Natural killer cell (primary cell): ENCODE data around the gene UROC1. TPM values are rescaled to one million over a fixed set of nuclear protein-coding genes. Genes with fewer than 3 reads are reported as not detected.

Experiments used
- ATAC-seq, 3 donors: fragments of 150-1000 bp in 2 of 3; fragments of 200-7000 bp in 1 of 3; cut with Tn5 transposase; 1 replicate in 1 of 3; 2 replicates in 2 of 3; pipeline ENCODE4 v1.10.0; 2021; ENCODE audit warnings: mild to moderate bottlenecking in 2 of 3, moderate library complexity in 2 of 3
- DNase-seq, 2 donors: peaks; one replicate each; pipeline versions ENCODE4 v3.0.0 to v3.0.0-alpha.2; 2013 to 2021; ENCODE audit warnings: mixed read lengths in 1 of 2
- H3K27ac ChIP-seq: one replicate; pipeline ENCODE4 v1.5.1; 2013; ENCODE audit warnings: mild to moderate bottlenecking, low read length
- H3K27me3 ChIP-seq: one replicate; pipeline ENCODE4 v1.6.1; 2013; ENCODE audit warnings: low read length; ENCODE audit not compliant: control insufficient read depth, insufficient read depth
- H3K36me3 ChIP-seq: one replicate; pipeline ENCODE4 v1.6.1; 2013; ENCODE audit warnings: low read length; ENCODE audit not compliant: control insufficient read depth, insufficient read depth
- H3K4me1 ChIP-seq: one replicate; pipeline ENCODE4 v1.6.1; 2013; ENCODE audit warnings: low read length; ENCODE audit not compliant: control insufficient read depth, insufficient read depth
- H3K4me3 ChIP-seq: one replicate; pipeline ENCODE4 v1.5.1; 2013; ENCODE audit warnings: low read length
- H3K9me3 ChIP-seq: one replicate; pipeline ENCODE4 v1.6.1; 2013; ENCODE audit warnings: low read length; ENCODE audit not compliant: control insufficient read depth, insufficient read depth
- H3K27ac Mint-ChIP-seq, 2 donors: one replicate each; pipeline ENCODE4 v1.8.0; 2022; ENCODE audit warnings: mild to moderate bottlenecking in 2 of 2, mixed read lengths in 2 of 2, moderate library complexity in 1 of 2
- H3K27me3 Mint-ChIP-seq, 2 donors: one replicate each; pipeline ENCODE4 v1.8.0; 2022; ENCODE audit warnings: low read depth in 2 of 2, mixed read lengths in 2 of 2
- H3K36me3 Mint-ChIP-seq: one replicate; pipeline ENCODE4 v1.8.0; 2022; ENCODE audit warnings: mixed read lengths
- H3K4me1 Mint-ChIP-seq, 2 donors: one replicate each; pipeline ENCODE4 v1.8.0; 2022; ENCODE audit warnings: mixed read lengths in 2 of 2
- H3K4me3 Mint-ChIP-seq: one replicate; pipeline ENCODE4 v1.8.0; 2022; ENCODE audit warnings: mild to moderate bottlenecking, moderate library complexity, mixed read lengths
- H3K9me3 Mint-ChIP-seq, 2 donors: one replicate each; pipeline ENCODE4 v1.8.0; 2022; ENCODE audit warnings: mixed read lengths in 2 of 2
- whole genome bisulfite sequencing: methylation state at CpG from one replicate; pipeline ENCODE4 v1.1.7; 2013; ENCODE audit warnings: missing lambda C conversion rate; ENCODE audit not compliant: insufficient coverage; 5-methylcytosine and 5-hydroxymethylcytosine counted together
- intact Hi-C: fragments of 100-400 bp; cut with micrococcal nuclease; formaldehyde crosslinking; loops from one replicate; pipeline ENCODE4 v1.14.2; 2022
- total RNA-seq, 4 donors: library from RNA; stranded (reverse); fragments of 120-200 nt in 1 of 4; gene quantifications; one replicate each; pipeline versions ENCODE4 v1.2.3 to v1.2.4, GENCODE V29; 2013 to 2022
- TF ChIP-seq, protein P1 (sequence below): fragments of 200-600 bp; IDR thresholded peaks from one replicate; pipeline ENCODE4 v1.8.0; 2022; ENCODE audit warnings: antibody characterized with exemption

UROC1 gene
- total RNA-seq, 3 donors from 2014 or later (not counting 1 experiment from before 2014, with no cell fraction given) = not detected

DNA sequence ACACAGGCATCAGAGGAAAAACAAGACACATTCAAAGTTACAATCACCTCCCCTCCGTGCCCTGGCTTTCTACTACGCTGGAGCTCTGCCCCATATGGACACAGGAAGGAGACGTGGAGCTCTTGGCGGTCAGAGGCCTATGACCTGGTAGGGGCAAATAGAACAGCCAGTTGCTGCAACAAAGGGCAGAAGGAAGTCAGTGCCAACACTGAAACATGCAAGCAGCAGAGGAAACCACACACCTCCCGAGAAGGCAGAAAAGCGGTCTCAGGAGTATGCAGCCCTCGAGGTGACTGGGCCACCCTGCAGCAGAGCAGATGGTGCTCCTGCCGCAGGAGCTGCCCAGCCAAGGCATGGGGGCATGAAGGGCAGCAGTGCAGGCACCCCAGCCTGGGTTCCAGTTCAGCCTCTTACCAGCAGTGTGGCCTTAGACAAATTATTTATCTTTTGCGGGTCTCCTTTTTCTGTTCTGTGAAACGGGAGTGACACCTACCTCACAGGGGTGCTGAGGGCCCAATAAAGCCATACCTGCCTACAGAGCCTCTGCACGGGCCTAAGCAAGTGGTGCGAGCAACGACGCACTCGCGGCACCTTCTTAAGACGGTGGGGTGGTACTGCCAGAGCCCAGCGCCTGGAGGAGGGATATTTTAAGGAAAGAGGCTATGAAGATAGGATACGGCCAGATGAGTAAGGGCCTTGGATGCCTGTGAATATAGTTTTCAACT lies 50.5 kb downstream of the UROC1 start:
- Mint-ChIP-seq H3K9me3 (no peaks in the 10 kb centered on the region), H3K27ac (peak overlapping the region in 1 of 2 donors; percentile 60), H3K4me1 (peaks cover 31 to 44% of the 10 kb centered on the region in 2 donors), H3K4me3 (no peak overlapping the region), H3K36me3 (peaks cover 8% of the 10 kb centered on the region), H3K27me3 (no peaks in the 10 kb centered on the region)
- H3K9me3 ChIP-seq = no peaks in the 10 kb centered on the region
- H3K27me3 ChIP-seq = no peaks in the 10 kb centered on the region
- ATAC-seq (no peak), DNase-seq (no peak)
- H3K27ac ChIP-seq = no peak overlapping the region
- intact Hi-C loops = no loop called here
- TF ChIP-seq, protein P1, sequence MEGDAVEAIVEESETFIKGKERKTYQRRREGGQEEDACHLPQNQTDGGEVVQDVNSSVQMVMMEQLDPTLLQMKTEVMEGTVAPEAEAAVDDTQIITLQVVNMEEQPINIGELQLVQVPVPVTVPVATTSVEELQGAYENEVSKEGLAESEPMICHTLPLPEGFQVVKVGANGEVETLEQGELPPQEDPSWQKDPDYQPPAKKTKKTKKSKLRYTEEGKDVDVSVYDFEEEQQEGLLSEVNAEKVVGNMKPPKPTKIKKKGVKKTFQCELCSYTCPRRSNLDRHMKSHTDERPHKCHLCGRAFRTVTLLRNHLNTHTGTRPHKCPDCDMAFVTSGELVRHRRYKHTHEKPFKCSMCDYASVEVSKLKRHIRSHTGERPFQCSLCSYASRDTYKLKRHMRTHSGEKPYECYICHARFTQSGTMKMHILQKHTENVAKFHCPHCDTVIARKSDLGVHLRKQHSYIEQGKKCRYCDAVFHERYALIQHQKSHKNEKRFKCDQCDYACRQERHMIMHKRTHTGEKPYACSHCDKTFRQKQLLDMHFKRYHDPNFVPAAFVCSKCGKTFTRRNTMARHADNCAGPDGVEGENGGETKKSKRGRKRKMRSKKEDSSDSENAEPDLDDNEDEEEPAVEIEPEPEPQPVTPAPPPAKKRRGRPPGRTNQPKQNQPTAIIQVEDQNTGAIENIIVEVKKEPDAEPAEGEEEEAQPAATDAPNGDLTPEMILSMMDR = no peak
- peaks cover 93% of the 10 kb centered on the region for H3K36me3 ChIP-seq
- H3K4me3 ChIP-seq = no peak overlapping the region
- WGBS = 80% methylated on average over 19 of the region's 19 CpGs
- peaks cover 27% of the 10 kb centered on the region for H3K4me1 ChIP-seq

DNA sequence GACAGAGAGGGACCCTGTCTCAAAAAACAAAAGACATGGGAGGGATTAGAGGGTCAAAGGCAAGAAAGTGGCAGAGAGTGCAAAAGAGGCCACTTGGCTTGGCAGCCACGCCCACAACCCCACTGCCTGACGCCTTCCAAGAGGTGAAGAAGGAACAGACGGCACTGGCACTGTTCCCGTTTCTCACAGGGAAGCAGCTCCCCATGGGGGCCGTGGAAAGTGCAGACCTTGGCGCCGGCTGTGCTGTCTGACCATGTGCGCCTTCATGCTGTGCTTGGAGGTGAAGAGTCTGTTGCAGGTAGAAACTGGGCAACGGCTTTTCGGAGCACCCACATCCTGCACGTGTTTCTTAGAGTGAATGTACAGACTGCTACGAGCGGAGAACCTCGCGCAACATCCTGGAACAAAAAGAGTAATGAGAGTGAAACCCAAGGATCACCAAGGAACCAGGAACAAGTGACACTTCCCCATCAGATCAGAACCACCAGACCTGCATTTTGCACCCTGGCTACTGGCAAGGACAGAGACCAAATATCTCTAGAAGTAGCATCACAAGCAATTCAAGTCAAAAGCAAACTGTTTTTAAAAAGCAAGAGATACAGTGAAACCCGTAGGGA lies 51.5 kb downstream of the UROC1 start:
- no peaks in the 10 kb centered on the region for H3K27me3 ChIP-seq
- H3K9me3 ChIP-seq = no peaks in the 10 kb centered on the region
- no peak for DNase-seq
- Mint-ChIP-seq H3K36me3 (peaks cover 8% of the 10 kb centered on the region), H3K27me3 (no peaks in the 10 kb centered on the region), H3K27ac (peak overlapping the region; percentile 29 to 60), H3K9me3 (no peaks in the 10 kb centered on the region), H3K4me3 (no peak overlapping the region), H3K4me1 (peaks cover 31 to 39% of the 10 kb centered on the region in 2 donors)
- no peak for ATAC-seq
- no peak overlapping the region for H3K27ac ChIP-seq
- peaks cover 24% of the 10 kb centered on the region for H3K4me1 ChIP-seq
- WGBS = 91% methylated on average over 16 of the region's 16 CpGs
- peaks cover 96% of the 10 kb centered on the region for H3K36me3 ChIP-seq
- TF ChIP-seq, protein P1 = no peak
- no peak overlapping the region for H3K4me3 ChIP-seq
- intact Hi-C loops = no loop called here

DNA sequence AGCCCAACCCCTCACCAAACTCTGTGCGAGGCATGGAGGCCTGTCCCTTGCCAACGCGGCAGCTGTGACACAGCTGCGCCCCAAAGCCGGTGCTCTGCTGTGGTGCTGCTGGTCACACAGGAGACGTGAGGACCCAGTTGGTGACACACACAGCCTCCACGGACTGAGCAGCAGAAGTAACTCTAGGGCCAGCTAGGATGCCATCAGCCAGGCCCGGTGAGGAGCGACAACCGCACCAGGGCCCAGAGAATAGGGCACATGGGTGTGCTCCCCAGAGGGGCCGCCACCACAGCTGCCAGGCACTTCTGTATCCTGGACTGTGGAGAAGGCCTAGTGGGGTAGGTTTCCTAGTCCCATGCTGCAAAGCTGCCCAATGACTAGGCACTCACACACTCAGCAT lies 52.6 kb downstream of the UROC1 start:
- intact Hi-C loops = no loop called here
- peaks cover 24% of the 10 kb centered on the region for H3K4me1 ChIP-seq
- TF ChIP-seq, protein P1 = no peak
- peak in 1 of 3 donors; percentile 22 for ATAC-seq
- no peak overlapping the region for H3K27ac ChIP-seq
- Mint-ChIP-seq H3K9me3 (no peaks in the 10 kb centered on the region), H3K4me3 (no peak overlapping the region), H3K4me1 (peaks cover 31 to 35% of the 10 kb centered on the region in 2 donors), H3K36me3 (peaks cover 8% of the 10 kb centered on the region), H3K27ac (peak overlapping the region in 1 of 2 donors; percentile 14), H3K27me3 (no peaks in the 10 kb centered on the region)
- WGBS = 95% methylated on average over 11 of the region's 11 CpGs
- no peak overlapping the region for H3K4me3 ChIP-seq
- H3K27me3 ChIP-seq = no peaks in the 10 kb centered on the region
- peaks cover 96% of the 10 kb centered on the region for H3K36me3 ChIP-seq
- no peak for DNase-seq
- H3K9me3 ChIP-seq = no peaks in the 10 kb centered on the region
